ENCODE results near the gene C2.
A peak's percentile ranks its signal among the peaks of the same experiment; 100 is the strongest.

The C2 gene

DNA sequence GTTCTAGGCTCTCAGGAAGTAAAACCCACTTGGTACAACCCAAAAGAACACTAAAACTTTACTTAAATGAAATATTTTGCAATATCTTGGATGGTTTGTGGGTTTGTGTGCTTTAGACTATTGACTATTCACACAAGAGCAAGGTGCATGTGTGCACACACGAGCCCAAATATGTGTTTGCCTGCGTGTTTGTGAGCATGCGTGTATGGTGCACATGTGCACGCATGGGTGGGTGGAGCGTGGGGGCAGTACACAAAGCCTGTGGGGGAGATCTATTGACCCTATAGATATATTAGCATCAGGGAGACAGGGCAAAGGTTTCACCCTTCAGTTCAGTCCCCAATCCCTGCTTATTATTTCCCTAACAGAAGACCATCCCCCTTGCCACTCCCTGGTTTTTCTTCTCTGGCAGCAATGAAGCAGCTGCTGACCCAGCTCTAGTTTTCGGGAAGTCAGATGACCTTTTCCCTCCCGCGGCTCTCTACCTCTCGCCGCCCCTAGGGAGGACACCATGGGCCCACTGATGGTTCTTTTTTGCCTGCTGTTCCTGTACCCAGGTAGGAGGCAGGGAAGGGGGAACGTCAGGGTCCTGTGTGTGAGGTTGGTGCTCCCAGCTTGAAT lies at the start of gene C2:
C2 (plus strand) TSS at position 476 of the 621 bp plus-strand sequence; CDS start at position 512, 36 bp downstream.
- DNase-seq (ENCODE audit: low spot score) = no peak

- DNase-seq (ENCODE audit: low spot score) = no peak
These were observed 49.3 kb upstream of the C2 start for GRCh38 chr6:31878222-31878621.

DNA sequence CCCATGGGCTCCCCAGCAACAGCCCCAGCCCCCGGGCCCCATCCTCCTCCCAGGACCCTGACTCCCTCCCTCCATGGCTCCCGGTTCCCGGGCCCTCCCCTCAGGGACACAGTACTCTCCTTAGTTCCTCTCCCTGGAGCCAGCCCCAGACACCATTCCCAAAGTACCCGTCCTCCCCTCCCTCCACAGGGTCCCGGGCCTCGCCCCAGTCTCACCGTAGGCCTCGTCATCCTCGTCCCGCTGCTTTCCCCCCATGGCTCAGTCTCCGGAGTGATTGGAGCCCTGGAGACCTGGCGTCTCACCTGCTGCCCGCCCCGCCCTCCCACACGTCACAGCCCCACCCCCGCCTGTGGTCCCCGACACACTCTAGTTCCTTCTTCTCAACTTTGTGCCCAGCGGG lies 48.8 kb upstream of the C2 start, which contains the start of gene SLC44A4:
SLC44A4 (minus strand) TSS at position 272 of the 400 bp plus-strand sequence; CDS start at position 255, 17 bp downstream.
- DNase-seq (ENCODE audit: low spot score) = no peak

GRCh38 chr6:31879143-31879542 lies 48.4 kb upstream of the C2 start:
- DNase-seq (ENCODE audit: low spot score) = no peak

DNA sequence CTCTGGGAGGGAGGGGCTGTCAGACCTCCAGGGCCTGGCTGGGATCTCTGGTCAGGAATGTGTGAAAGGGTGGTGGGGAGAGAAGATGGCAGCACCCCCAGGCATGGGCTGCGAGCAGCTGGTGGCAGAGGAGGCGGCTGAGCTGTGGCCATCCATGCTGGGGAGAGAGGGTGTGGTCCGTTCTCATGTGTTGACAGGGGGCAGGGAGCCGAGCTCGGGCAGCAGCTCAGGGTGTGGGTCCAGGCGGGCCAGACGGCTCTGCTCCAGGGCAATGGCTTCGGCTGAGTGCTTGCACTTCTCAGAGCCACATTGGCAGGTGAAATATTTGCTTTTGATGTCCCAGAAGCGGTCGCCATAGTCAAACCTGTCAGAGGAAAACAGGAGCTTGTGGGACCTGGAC lies 47.6 kb upstream of the C2 start:
- DNase-seq (ENCODE audit: low spot score) = no peak

DNA sequence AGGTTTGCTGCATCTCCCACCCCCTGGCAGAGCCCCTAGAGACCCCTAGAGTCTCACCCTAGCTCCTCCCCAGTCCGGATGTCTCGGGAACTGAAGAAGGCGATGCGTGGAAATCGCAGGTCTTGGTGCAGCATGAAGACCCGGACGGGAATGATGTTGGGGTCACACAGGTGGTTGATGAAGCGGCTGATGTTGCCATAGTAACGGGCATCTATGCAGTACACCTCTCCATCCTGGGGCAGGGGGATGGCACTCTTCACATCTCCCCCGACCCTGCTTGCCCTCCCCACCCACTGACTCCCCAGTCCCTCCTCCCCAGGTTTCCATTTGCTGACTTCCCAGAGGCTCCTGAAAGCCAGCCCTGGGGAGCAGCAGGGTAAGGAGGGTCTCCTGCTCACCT lies 46.9 kb upstream of the C2 start:
- DNase-seq (ENCODE audit: low spot score) = no peak

- DNase-seq (ENCODE audit: low spot score) = no peak
These were observed 46.2 kb upstream of the C2 start for GRCh38 chr6:31881136-31881859.

GRCh38 chr6:31882344-31882743 lies 45.2 kb upstream of the C2 start:
- DNase-seq (ENCODE audit: low spot score) = no peak

GRCh38 chr6:31883676-31884075 lies 43.8 kb upstream of the C2 start:
- no peak for DNase-seq (ENCODE audit: low spot score)

DNA sequence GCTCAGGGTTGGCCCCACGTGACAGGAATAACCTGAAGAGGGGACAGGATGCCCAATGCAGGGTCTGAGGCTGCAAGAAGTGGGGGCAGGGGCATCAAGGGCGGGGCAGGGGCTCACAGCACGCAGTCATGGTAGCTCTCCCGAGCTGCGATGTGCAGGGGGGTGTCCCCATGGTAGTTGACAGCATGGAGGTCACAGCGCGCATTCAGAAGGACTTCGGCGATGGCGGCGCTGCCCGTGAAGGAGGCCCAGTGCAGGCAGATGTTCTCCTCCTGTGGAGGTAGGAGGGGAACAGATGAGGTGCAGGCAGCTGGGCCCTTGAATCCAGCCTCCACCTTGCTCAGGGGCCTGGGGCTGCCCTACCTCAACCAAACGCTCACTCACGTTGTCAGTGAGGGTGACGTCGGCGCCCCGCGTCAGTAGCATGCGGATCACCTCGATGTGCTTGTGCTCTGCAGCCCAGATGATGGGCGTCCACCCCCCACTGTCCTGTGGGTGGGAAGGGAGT lies 42.9 kb upstream of the C2 start:
- DNase-seq (ENCODE audit: low spot score) = no peak

DNA sequence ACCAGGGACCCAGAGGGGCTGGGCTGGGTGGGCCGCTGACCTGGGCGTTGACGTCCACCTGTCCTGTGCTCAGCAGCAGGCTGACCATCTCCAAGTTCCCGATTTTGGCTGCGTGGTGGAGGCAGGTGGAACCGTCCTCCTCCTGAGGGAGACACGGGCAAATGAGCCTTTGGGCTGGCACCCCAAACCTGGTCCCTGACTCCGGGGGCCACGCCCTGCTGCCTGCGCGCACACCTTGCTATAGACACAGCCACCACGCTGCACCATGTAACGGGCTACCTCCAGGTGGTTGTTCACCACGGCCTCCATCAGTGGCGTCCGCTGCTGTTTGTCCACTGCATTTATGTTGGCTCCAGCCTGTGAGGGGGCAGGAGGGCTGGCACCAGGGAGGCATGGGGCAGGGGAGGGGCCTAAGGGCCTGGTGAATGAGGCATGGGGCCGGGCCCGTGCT lies 41.0 kb upstream of the C2 start:
- DNase-seq (ENCODE audit: low spot score) = no peak

GRCh38 chr6:31887173-31888007 lies 40.1 kb upstream of the C2 start:
- DNase-seq (ENCODE audit: low spot score) = no peak

- DNase-seq (ENCODE audit: low spot score) = peak; percentile 46
These were observed 39.0 kb upstream of the C2 start for GRCh38 chr6:31888276-31889258.

DNA sequence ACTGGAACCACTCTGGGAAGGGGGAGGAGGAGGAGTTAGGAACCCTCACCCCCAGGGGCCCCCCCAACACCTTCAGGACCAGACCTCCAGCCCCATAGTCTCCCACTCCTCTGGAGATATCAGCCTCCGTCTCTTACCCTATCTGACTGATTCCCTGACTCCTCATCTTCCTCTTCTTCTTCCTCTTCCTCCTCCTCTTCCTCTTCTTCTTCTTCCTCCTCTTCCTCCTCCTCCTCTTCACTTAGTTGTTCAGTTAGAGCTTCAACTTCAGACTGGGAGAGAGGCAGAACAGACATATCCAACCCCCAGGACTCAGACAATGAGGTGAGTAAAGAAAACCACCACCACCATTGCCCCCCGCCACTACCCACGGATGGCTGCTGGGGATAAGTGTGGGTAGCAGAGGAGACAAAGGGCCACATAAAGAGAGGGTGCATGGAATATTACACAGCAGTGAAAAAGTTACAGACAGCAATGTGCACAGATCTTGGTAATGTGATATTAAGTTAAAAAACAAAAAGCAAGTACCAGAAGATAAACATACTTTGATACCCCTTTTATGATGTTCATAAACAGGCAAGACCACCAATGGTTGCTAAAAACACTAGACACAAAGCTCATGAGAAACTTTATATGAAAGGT lies 38.1 kb upstream of the C2 start:
- DNase-seq (ENCODE audit: low spot score) = no peak

DNA sequence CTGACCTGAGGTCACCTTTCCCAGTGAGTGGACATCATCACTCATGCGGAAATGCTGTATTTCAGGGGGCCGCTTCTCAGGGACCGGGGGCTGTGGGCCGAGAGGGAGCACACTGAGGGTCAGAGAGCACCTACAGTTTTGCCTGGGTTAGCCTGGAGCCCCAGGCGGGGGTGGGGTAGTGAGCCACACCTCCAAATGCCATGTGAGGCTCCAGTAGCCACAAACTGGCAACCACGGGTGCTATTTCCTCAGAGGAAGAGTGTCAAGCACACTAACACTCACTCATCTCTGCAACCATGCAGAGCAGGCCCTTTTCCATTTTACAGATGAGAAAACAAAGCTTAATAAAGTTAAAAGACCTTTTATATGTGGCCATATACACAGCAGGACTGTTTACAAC lies 34.7 kb upstream of the C2 start:
- DNase-seq (ENCODE audit: low spot score) = no peak

GRCh38 chr6:31896493-31896855 lies 31.0 kb upstream of the C2 start:
- no peak for DNase-seq (ENCODE audit: low spot score)

GRCh38 chr6:31896856-31897611 lies 30.5 kb upstream of the C2 start:
- DNase-seq (ENCODE audit: low spot score) = no peak

- DNase-seq (ENCODE audit: low spot score) = peak; percentile 85
These were observed 29.7 kb upstream of the C2 start, which contains the start of gene EHMT2 for GRCh38 chr6:31897612-31898382. Gene EHMT2 (minus strand): TSS chr6:31897698. CDS start chr6:31897677, 21 bp downstream.

DNA sequence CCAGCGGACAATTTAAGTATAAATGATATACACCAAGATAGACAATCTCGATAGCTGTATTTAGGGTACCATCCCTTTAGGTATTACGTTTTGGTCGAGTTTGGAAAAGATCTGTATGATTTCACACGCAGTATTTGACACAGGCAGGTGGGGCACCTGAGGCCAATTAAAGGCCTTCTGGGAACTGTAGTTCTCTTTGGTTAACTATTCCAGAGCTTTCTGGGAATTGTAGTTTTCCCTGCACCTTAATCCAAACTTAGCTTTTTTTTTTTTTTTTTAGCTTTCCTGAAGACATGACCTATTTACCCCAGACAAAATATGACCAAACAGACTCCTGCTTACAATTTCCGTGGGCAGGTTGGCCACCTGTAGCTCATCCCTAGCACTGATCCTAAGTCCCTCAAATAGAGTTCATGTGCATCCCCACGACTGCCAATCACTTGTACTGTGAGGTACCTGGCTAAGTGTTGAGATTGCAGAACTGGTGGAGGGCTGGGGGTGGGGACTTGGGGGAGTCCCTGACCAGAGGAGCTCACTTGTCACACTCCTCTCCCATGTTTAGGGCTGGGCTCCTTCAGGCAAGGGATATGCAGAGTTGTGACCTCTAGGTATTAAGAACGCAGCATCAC lies 29.0 kb upstream of the C2 start:
- peak; percentile 36 for DNase-seq (ENCODE audit: low spot score)

Data from germinal center (tissue), 1 donor.